ENCODE measurements around the gene ST6GALNAC3.

ST6GALNAC3 gene

DNA sequence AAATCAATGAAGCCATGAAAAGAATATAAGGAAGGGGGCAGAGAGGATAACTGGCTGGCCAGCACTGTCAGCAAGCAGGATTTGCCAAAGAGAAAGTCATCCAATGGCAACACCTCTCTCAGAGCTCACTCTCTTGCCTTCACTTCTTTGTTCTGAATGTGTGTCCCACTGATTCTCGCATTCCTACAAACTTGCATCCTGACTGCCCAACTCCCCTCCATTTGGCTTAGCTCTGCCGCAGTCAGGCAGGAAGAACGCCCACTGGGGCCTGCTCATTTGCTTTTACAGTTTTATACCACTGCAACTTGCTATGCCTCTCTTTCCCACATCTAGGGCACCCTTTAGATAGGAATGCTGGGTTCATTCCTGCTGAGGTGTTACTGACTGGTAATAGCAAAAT, 428.6 kb downstream of the ST6GALNAC3 start:
- no peaks in the 10 kb centered on the region for H3K27me3 Mint-ChIP-seq

DNA sequence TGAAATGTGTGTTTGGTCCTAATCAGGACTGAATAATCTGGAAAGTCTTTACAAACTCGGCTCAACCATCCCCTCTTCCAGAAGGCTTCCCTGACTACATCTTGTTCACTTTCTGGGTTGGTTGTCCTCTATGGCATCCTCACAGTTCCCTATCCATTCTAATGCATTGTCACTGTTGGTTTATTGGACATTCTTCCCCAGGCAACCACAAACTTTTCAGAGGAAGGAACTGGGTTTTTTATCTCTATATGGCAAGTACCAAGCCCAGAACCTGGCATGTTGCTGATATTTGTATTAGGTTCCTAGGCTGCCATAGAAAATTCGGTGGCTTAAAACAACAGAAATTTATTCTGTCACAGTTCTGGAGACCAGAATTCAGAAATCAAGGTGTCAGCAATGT, 429.2 kb downstream of the ST6GALNAC3 start:
- Mint-ChIP-seq H3K4me3 (no peak overlapping the region), H3K27me3 (no peaks in the 10 kb centered on the region), H3K4me1 (peaks cover 9% of the 10 kb centered on the region in 2 donors), H3K9me3 (no peaks in the 10 kb centered on the region), H3K27ac (no peak overlapping the region), H3K36me3 (peaks cover 3 to 7% of the 10 kb centered on the region in 2 donors)
- DNase-seq (no peak), ATAC-seq (replicated peaks) (no peak)

More for the DNA sequence above, 428.6 kb downstream of the ST6GALNAC3 start:
- no peaks in the 10 kb centered on the region for H3K9me3 Mint-ChIP-seq
- H3K36me3 Mint-ChIP-seq, result peaks cover 3 to 4% of the 10 kb centered on the region in 2 donors
- ATAC-seq (replicated peaks) (no peak), DNase-seq (no peak)
- H3K27ac Mint-ChIP-seq, result no peak overlapping the region
- peaks cover 9% of the 10 kb centered on the region in 2 donors for H3K4me1 Mint-ChIP-seq
- no peak overlapping the region for H3K4me3 Mint-ChIP-seq

DNA sequence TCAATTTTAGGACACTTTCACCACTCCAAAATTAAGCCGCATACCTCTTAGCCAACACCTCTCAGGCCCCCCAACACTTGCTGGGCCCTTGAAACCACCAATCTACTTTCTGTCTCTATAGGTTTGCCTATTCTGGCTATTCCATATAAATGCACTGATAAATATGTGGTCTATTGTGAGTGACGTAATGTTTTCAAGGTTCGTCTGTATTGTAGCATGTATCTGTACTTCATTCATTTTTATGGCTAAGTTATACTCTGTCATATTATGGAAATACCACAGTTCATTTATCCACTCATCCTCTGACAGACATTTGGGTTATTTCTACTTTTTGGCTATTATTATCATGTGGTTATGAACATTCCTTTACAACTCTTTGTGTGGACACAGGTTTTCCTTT, 432.8 kb downstream of the ST6GALNAC3 start:
- no peaks in the 10 kb centered on the region for H3K27me3 Mint-ChIP-seq
- no peak overlapping the region for H3K27ac Mint-ChIP-seq
- DNase-seq, result no peak
- H3K4me3 Mint-ChIP-seq, result no peak overlapping the region
- H3K4me1 Mint-ChIP-seq, result peaks cover 12 to 17% of the 10 kb centered on the region in 2 donors
- H3K9me3 Mint-ChIP-seq, result no peaks in the 10 kb centered on the region
- ATAC-seq (replicated peaks), result no peak
- H3K36me3 Mint-ChIP-seq, result peaks cover 3 to 7% of the 10 kb centered on the region in 2 donors

GRCh38 chr1:76508871-76509270, 434.3 kb downstream of the ST6GALNAC3 start:
- Mint-ChIP-seq H3K9me3 (peaks cover 0 to 2% of the 10 kb centered on the region in 2 donors), H3K36me3 (peaks cover 3 to 7% of the 10 kb centered on the region in 2 donors), H3K4me1 (peaks cover 12 to 17% of the 10 kb centered on the region in 2 donors), H3K4me3 (no peak overlapping the region), H3K27ac (no peak overlapping the region), H3K27me3 (no peaks in the 10 kb centered on the region)
- no peak for DNase-seq
- no peak for ATAC-seq (replicated peaks)

DNA sequence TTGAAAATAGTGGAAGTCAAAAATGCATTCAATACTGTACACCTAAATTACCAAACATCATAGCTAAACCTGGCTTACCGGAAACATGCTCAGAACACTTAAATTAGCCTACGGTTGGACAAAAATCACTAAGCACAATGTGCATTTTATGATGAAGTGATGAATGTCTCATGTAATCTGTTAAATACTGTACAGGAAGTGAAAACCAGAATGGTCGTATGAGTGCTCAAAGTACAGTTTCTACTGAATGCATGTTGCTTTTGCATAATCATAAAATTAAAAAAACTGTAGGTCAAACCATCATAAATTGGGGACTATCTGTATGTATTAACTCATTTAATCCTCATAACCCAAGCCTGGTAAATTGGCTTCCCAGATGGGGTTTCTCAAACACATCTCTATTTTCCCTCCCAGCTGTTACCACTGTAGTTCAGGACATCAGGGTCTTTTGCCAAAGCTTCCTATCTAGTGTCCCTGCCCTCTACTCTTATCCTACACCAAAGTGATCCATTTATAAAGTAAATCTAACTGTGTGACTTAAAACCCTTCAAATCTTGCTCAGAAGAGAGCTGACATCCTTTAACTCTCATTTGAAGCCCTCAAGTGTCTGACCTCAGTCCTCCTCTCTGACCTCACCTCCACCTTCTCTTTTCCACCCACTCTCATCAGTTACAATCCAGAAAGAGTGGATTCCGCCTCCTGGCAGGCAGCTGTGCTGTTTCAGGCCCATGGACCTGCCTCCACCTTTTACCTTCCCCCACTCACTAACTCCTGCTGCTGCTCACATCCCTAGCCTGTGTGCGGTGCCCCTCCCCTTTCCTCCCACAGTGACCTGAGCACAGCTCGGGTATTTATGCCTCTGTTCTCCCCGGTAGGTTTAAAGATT, 436.4 kb downstream of the ST6GALNAC3 start:
- Mint-ChIP-seq H3K4me1 (peaks cover 10 to 17% of the 10 kb centered on the region in 2 donors), H3K27me3 (no peaks in the 10 kb centered on the region), H3K36me3 (peaks cover 3 to 7% of the 10 kb centered on the region in 2 donors), H3K9me3 (peaks cover 2 to 3% of the 10 kb centered on the region in 2 donors), H3K27ac (no peak overlapping the region), H3K4me3 (peak overlapping the region in 1 of 2 donors; percentile 36)
- ATAC-seq (replicated peaks) (peak; percentile 65 to 77), DNase-seq (no peak)

- Mint-ChIP-seq H3K4me1 (peaks cover 10 to 17% of the 10 kb centered on the region in 2 donors), H3K4me3 (peak overlapping the region in 1 of 2 donors; percentile 36), H3K27me3 (no peaks in the 10 kb centered on the region), H3K27ac (no peak overlapping the region), H3K9me3 (peaks cover 2 to 3% of the 10 kb centered on the region in 2 donors), H3K36me3 (peaks cover 3 to 7% of the 10 kb centered on the region in 2 donors)
- DNase-seq, result no peak
- ATAC-seq (replicated peaks), result peak; percentile 6 to 31
These were observed 437.1 kb downstream of the ST6GALNAC3 start for GRCh38 chr1:76511558-76512179.

DNA sequence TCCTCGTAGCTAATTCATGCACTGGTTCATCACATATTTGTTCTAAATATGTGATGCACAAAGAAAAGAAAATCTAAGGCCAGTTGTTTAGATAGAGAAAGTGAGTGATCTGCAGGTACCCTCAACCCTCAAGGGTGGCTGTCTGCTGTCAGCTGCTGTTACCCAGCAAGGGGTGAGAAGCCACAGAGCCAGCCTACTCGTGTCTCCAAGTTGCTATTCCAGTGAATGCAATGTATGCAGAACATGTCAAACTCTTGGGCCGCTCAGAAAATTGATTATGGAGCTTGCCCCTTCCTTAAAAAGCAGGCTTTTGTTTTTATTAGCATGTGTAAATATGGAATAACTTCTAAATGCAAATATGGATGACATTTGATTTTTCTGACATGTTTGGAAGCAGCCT, 456.4 kb downstream of the ST6GALNAC3 start:
- Mint-ChIP-seq H3K4me3 (no peak overlapping the region), H3K9me3 (no peaks in the 10 kb centered on the region), H3K36me3 (peaks cover 2 to 6% of the 10 kb centered on the region in 2 donors), H3K4me1 (peaks cover 0 to 5% of the 10 kb centered on the region in 2 donors), H3K27ac (no peak overlapping the region), H3K27me3 (no peaks in the 10 kb centered on the region)
- DNase-seq (no peak), ATAC-seq (replicated peaks) (no peak)

DNA sequence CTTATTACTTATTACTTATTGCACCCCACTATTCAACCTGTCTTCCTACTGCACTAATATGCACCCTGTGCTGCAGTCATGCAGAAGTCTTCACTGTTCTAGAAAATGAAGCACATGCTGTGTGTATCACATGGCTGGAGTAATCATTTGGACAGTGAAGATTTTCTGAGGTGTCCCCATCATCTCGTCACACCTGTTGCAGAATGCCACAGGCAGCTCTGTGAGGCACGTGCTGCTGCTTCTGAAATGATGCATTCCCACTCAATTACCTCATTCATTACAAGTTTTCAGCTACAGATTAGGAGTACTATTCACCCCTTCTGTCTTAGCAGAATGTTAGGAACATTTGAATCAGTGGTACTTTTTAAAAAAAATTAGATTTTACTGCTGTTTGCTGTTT, 467.1 kb downstream of the ST6GALNAC3 start:
- DNase-seq (no peak), ATAC-seq (replicated peaks) (no peak)
- H3K27me3 Mint-ChIP-seq, result no peaks in the 10 kb centered on the region
- no peak overlapping the region for H3K27ac Mint-ChIP-seq
- H3K36me3 Mint-ChIP-seq, result no peaks in the 10 kb centered on the region
- H3K4me1 Mint-ChIP-seq, result no peaks in the 10 kb centered on the region
- H3K9me3 Mint-ChIP-seq, result peaks cover 5 to 8% of the 10 kb centered on the region in 2 donors
- no peak overlapping the region for H3K4me3 Mint-ChIP-seq

DNA sequence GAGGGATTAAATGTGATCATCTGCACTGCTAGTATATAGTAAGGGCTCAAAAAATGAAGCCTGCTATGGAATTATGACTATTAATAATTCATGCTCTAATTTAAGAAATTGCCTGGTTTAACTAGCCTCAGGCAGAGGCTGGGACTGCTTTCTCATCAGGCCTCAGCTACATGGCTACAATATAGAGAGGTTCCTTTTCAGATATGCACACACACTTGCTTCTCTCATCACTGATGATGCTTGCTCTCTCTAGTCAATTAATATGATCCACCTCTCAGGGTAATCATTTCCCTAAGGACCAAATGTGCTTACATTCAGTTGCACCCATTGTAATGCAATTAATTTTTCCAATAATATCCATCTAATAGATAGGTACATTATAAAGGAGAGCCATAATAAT, 467.8 kb downstream of the ST6GALNAC3 start:
- no peaks in the 10 kb centered on the region for H3K4me1 Mint-ChIP-seq
- H3K36me3 Mint-ChIP-seq, result no peaks in the 10 kb centered on the region

GRCh38 chr1:76543495-76543894, 468.9 kb downstream of the ST6GALNAC3 start:
- H3K27ac Mint-ChIP-seq, result no peak overlapping the region
- H3K4me3 Mint-ChIP-seq, result no peak overlapping the region
- no peaks in the 10 kb centered on the region for H3K36me3 Mint-ChIP-seq
- ATAC-seq (replicated peaks) (no peak), DNase-seq (no peak)
- no peaks in the 10 kb centered on the region for H3K4me1 Mint-ChIP-seq
- H3K27me3 Mint-ChIP-seq, result no peaks in the 10 kb centered on the region
- H3K9me3 Mint-ChIP-seq, result peaks cover 4 to 6% of the 10 kb centered on the region in 2 donors

More for the DNA sequence above, 467.8 kb downstream of the ST6GALNAC3 start:
- DNase-seq (no peak), ATAC-seq (replicated peaks) (no peak)
- no peaks in the 10 kb centered on the region for H3K27me3 Mint-ChIP-seq
- peaks cover 5 to 7% of the 10 kb centered on the region in 2 donors for H3K9me3 Mint-ChIP-seq
- H3K4me3 Mint-ChIP-seq, result no peak overlapping the region
- no peak overlapping the region for H3K27ac Mint-ChIP-seq

- Mint-ChIP-seq H3K27me3 (no peaks in the 10 kb centered on the region), H3K27ac (no peak overlapping the region), H3K4me1 (no peaks in the 10 kb centered on the region), H3K4me3 (no peak overlapping the region), H3K36me3 (no peaks in the 10 kb centered on the region), H3K9me3 (no peaks in the 10 kb centered on the region)
- no peak for DNase-seq
- no peak for ATAC-seq (replicated peaks)
These were observed 471.9 kb downstream of the ST6GALNAC3 start for GRCh38 chr1:76546354-76546933.

DNA sequence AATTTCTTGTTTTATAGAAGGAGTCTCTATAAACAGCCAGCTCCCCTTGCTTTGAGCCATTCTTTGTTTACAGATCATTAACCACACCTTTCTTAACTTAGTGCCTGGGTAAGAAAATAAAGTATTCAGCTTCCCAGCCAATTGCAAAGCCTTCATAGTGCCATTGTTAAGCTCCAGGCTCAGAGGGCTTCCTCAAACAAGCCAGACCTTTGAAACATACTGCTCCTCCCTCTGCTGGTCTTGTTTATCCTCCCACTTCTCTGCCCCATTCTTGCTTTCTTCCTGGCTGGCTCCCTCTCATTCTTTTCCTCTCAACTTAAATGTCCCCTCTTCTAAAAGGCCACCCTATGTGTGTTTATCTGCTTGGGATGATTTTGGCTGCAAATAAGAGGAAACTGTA, 473.4 kb downstream of the ST6GALNAC3 start:
- no peak for DNase-seq

DNA sequence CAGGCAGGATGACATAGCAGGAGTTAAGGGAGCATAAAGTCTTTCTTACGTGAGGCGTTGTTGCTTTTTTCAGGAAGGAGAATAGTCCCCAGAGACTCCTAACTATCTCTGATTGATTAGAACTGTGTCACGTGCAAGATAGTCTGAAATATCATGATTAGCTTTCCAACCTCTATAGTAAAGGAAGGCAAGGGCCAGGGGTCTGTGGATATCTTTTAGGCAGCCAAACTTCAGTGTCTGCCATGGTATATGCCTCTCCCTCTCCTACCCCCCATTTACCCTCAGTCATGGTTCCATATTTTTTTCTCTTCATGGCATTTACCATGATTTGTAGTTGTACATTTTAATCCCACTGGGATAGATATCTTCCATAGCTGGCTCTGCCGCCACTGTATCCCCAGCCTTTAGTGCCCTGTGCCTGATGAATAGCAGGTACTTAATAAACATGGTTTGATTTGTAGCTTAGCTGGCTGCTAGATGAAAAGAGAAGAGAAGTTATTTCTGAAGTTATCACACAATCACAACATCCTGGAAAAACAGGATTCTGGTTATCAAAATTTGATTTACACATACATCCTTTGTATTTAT, 474.1 kb downstream of the ST6GALNAC3 start:
- no peak for ATAC-seq (replicated peaks)
- DNase-seq, result no peak
- Mint-ChIP-seq H3K27ac (no peak overlapping the region), H3K9me3 (no peaks in the 10 kb centered on the region), H3K4me3 (no peak overlapping the region), H3K27me3 (no peaks in the 10 kb centered on the region), H3K4me1 (no peaks in the 10 kb centered on the region), H3K36me3 (peaks cover 0 to 1% of the 10 kb centered on the region in 2 donors)

More for the DNA sequence above, 473.4 kb downstream of the ST6GALNAC3 start:
- no peak overlapping the region for H3K4me3 Mint-ChIP-seq
- H3K27ac Mint-ChIP-seq, result no peak overlapping the region
- H3K9me3 Mint-ChIP-seq, result no peaks in the 10 kb centered on the region
- ATAC-seq (replicated peaks), result no peak
- H3K36me3 Mint-ChIP-seq, result peaks cover 0 to 1% of the 10 kb centered on the region in 2 donors
- H3K27me3 Mint-ChIP-seq, result no peaks in the 10 kb centered on the region
- H3K4me1 Mint-ChIP-seq, result no peaks in the 10 kb centered on the region

DNA sequence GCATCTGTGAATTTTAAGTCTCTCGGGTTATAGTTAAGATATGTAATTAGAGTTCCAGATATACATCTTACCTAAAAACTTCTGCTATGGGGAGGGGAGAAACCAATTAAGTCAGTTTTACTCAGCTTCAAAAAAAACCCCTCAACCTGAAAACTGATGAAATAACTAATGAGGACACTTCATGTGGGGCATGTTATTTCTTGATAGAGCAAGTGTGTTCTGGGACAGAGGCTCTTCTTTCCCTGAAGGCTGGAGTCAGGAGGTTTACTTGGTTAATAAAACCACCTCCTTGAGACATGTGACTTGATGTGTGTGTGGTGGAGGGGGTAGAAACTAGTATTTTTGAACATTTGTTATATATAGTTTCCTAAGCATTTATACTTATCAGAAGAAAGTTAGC, 479.7 kb downstream of the ST6GALNAC3 start:
- Mint-ChIP-seq H3K9me3 (no peaks in the 10 kb centered on the region), H3K4me3 (no peak overlapping the region), H3K36me3 (peaks cover 0 to 3% of the 10 kb centered on the region in 2 donors), H3K4me1 (no peaks in the 10 kb centered on the region), H3K27ac (no peak overlapping the region), H3K27me3 (no peaks in the 10 kb centered on the region)
- no peak for ATAC-seq (replicated peaks)
- no peak for DNase-seq

All from stimulated activated naive B cell treated with anti-CD40 and anti-IgM and Interleukin-4, amounts not matched to agents 10 μg/mL and 1 μg/mL and 100 μg/mL, for 72 hours (primary cell).